Left renal cortex interstitium (tissue), 4 donors: ENCODE data around the gene TOB1. TPM values are rescaled to one million over a fixed set of nuclear protein-coding genes. Genes with fewer than 3 reads are reported as not detected.

Experiments
- DNase-seq, 4 donors: peaks; one replicate each; pipeline ENCODE4 v3.0.0-alpha.2; 2013; ENCODE audit warnings: low read depth in 4 of 4, low spot score in 2 of 4, missing footprints in 1 of 4
- polyA plus RNA-seq, 4 donors: library from polyadenylated mRNA; unstranded; fragments of 120-200 nt; gene quantifications; one replicate each; pipeline ENCODE4 v1.2.1, GENCODE V29; 2013; ENCODE audit not compliant: insufficient read length in 4 of 4

Gene TOB1
- polyA plus RNA-seq, 4 donors = 34.1 to 44.2 (median 39.6) TPM

DNA sequence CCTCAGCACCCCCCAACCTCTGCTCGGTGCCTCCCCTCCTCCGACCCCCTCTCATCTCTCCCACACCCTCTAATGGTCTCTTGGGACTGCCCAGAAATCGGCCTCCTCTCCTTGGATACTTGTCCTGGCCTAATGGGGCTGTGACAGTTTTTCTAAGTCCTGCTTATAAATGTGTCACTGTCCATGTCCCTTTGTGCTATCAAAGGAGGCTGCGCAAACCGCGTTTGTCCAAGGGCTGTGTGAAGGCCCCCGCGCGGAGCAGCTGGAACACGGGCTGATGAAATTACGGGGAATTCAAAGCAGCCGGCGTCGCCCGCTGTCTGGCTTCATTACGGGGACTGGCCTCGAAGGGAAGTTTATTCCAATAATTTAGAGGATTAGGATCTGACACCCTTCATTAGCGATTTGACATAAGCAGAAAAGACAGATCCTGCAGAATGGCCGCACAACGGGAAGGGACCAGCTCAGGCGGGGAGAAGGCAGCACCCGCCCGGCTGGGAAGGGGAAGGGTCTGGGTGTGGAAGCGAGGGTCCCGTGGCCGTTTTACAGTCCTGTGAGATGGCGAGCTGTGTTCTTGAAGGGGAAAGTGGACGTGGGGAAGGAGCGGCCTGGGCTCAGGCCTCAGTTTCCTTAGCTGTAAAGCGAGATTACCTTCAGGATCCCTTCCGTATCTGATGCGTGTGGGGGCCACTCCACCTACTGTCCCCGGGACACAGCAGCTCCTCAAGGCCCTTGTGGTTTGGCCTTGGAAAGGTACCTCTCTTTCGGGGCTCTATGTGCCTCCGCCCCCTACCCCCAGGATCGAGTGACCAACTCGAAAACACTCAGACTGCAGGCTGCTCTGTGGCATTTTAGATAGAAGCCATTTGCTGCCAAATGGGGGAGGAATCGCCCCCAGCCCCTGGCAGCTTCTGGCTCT is 32.4 kb downstream of the TOB1 start:
- DNase-seq = no peak

DNA sequence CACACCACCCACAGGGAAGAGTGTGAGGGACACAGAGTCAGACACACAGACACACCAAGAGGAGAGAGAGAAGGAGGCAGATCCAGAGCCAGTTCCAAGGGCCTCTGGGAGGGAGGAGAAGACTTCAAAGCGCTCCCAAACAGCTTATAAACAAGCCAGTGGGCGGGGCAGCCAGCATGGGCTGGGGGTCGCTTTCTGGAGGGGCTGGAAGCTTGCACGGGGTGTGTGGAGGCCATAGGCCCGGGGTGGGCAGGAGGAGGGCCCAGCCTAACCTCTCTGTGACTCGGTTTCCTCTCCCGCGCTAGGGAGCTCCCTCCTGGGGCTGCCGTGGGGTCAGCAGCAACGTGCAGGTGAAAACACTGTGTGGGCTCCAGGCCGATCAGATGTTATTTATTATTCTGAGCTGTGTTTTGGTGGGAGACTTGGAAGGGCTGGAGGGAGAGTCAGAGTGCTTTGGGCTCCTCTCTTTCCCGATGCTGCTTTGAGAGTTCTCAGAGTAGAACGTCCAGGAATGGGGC is 33.2 kb downstream of the TOB1 start:
- DNase-seq = no peak

DNA sequence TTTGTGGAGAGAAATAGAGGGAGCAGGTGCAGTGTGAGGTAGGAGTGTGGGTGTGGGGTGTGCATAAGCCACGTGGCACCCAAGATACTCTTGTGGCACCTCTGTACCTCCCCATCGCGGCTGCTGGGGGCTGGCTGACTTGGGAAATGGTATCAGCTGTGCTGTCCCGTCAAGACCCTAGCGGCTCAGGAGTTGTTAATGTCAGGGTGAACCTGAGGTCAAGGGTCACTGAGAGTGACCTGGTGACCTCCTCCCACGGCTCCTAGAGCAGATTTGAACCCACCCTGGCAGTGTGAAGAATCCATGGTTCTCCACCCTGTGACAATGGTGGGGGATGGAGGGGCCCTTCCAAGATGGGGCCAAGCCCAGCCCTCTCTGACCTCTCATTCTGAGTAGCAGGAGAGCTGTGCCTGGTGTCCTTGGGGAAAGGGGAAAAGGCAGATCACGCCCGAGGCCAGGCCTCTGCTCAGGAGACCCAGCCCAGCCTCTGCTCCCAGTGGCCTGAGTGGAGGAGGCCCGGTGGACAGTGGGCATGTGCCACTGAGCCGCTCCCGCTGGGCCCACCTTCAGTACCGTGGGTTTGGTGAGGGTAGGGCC is 33.8 kb downstream of the TOB1 start:
- DNase-seq = no peak

DNA sequence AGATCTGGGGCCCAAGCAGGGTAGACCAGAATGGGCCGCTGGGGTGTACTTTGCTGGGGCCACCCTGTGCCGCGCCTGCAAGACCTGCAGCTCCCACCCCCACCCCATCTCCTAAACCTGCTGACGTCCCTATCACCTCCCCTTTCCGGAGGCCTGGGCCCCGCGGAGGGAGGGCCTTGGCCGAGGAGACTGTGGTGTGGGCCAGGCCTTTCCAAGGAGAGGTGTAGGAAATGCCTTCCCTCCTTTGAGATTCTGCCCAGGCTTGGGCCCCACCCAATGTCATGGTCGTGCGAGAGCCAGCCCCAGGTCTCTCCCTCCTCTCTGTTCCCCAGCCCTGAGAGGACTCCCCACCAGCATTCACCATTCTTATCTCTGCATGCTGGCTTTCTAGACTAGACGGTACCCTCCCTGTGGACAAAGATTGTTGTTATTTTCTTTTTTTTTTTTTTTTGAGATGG is 34.7 kb downstream of the TOB1 start:
- DNase-seq = no peak

DNA sequence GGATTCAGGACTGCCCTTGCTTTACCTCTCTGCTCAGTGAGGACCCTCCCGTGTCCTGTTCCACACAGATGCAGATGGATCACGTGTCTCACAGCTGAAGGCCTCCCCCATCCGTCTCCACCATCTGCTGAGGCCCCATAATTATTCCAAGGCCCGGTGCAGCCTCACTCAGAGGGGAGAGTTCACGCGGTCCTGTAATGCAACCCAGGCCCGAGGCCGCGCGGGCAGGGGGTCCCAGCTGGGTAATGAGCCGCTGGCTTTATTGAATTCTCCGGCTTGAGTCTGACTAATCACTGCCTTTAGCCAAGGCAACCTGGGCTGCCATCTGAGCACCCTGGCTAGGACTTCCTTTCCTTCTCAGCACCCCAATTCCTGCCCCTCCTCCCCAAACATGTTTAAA is 35.2 kb downstream of the TOB1 start:
- DNase-seq = peak in 1 of 4 donors; percentile 63

GRCh38 chr17:50830352-50830751 is 35.8 kb downstream of the TOB1 start:
- peak in 2 of 4 donors; percentile 56 to 63 for DNase-seq

DNA sequence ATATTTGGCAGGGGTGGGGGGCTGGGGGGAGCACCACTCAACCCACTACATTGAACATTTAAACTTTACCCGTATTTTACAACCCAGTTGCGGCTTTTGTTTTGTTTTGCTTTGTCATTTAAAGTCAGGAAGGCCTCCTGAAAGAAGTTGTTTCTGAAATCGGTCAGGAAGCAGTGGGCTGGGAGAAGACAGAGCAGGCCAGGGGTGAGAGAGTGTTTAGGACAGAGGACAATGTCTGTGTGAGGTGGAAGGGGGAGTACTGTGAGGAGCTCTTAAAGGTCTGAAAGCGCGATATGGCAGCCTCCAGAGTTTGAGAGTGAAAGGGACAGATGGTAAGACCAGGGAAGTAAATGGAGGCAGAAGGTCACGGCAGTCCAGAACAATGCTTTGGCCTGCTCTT is 36.8 kb downstream of the TOB1 start:
- DNase-seq = no peak

DNA sequence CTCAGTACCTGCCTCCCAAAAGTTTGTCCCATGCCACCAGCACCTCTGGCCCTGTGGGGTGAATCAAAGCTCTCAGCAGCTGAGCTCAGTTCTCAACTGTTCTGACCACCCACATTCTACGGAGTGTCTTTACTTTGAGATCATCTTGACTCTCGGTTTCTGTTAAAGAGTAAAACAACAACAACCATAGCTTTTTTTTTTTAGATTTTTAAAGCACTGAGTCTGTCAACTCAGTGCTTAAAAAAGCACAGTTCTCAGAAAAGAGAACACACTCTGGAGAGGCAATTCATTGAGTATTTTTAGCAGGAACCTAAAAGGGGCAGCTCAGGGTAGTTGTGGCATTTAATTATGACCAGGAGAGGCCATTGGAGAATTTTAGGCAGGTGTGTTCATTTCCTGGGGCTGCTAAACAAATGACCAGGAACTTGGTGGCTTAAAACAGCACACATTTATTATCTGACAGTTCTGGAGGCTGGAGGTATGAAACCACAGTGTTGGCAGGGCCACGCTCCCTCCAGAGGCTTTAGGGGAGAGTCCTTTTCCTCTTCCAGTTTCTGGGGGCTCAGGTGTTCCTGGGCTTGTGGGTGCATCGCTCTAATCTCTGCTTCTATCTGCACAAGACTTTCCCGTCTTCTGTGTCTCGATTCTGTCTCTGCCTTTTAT is 37.5 kb downstream of the TOB1 start:
- no peak for DNase-seq

- DNase-seq = no peak
These were observed 41.0 kb downstream of the TOB1 start for GRCh38 chr17:50825188-50825587.

- no peak for DNase-seq
These were observed 41.7 kb downstream of the TOB1 start for GRCh38 chr17:50824429-50824828.

GRCh38 chr17:50822550-50822949 is 43.6 kb downstream of the TOB1 start:
- no peak for DNase-seq

GRCh38 chr17:50820651-50821050 is 45.5 kb downstream of the TOB1 start:
- no peak for DNase-seq

GRCh38 chr17:50818921-50819657 is 47.1 kb downstream of the TOB1 start:
- no peak for DNase-seq

- no peak for DNase-seq
These were observed 47.9 kb downstream of the TOB1 start for GRCh38 chr17:50818261-50818660.

DNA sequence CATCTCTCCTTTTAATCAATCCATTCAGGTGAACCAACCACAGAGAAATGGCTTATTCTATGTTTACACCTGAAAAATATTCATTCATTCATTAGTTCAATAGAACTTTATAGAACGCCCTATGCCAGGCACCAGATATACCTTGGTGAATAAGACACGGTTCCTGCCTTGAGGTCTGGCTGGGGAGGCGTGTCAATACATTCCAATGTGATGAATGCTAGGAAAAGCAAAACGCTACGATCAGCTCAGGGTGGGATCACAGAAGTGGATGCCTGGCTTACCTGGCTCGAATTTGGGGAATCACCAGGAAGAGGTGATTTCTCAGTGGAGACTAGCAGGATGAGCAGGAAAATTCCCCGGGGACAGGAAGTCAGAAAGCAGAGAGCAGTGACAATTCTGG is 48.3 kb downstream of the TOB1 start:
- DNase-seq = no peak

DNA sequence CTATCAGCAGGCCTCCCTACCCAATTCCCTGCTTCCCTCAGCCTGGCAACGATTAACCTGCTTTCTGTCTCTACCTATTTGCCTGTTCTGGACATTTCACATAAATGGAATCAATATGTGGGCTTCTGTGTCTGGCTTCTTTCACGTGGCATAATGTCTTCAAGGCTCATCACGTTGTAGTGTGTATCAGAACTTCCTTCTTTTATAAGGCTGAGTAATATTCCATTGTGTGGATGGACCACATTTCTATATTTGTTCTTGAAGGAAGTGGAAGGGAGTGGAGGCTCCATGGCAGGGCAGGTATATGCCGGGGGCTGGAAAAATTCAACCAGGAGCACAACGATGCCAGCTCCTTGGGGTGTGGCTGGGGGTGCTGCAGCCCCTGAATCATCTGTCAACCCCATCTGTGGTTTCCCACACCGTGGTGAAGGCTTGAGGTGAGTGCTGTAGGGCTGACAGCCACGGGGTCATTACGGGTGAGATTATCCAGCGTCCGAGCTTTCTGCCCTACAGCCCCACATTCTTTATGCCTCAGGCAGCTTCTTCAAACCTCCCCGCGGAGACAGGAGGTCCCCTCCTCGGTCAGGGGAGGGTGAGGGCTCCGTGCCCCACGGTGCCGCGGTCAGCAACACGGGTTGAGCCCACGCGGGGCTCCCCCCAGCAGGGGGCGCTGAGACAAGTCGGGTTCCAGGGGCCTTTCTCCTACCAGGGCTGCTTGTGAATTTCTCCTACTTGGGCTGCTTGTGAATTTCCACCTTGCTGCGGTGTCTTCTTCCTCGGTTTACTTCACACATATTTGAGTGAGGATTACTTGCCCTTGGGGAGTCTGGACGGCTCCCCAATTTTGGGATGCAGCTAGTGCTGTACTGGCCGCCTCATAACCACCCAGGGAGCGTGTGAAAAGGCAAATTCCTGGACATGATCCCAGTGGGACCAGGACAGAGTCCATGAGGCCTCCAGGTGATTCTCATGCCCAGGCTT is 49.1 kb downstream of the TOB1 start:
- DNase-seq = no peak

DNA sequence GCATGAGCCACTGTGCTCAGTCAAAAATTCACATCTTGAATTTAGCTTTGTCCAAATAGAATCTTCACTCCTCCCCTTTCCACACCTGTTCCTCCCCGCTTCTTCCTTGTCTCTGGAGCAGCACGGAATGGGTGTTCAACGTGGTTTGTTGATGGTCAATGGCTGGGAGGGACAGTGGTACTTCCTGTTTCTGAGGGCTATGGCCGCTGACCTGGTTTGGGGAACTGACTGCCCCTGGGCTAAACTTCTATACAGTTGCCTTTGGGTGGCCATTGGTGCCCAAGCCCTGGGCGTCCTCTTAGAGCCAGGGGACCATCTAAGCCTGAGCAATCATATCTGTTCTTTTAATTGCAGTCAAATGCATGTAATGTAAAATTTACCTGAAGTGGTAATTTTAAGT is 49.9 kb downstream of the TOB1 start:
- no peak for DNase-seq

DNA sequence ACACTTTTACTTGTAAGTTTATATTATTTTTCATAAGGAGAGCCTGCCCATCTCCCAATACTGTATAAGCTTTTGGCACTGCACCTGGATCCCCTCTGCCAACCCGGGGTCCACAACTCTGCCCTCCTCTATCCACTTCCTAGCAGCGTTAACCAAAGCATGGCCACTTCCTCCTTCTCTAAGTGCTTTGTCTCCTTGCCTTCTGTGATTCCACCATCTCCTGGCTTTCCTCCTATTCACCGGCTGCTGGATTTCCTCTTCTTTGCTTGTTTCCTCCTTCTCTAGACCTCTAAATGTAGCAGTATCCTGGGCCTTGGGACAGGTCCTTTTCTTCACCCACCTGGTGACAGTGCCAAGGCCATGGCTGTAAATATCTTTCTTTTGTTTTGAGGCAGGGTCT is 50.8 kb downstream of the TOB1 start:
- no peak for DNase-seq

DNA sequence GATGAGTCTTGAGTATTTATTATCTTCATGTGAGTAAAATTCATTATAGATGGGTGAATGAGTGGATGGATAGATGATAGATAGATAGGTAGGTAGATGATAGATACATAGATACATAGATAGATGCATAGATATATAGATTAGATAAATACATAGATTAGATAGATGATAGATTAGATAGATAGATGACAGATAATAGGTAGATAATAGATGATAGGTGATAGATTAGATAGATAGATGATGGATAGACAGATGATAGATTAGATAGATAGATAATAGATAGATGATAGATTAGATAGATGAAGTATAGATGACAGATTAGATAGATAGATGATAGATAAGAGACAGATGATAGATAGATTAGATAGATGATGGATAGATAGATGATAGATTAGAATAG is 52.6 kb downstream of the TOB1 start:
- DNase-seq = no peak
